CD4-positive, alpha-beta T cell treated with Interleukin-17A for 1 hour (primary cell): ENCODE results near the gene TMEM9.

ENCODE experiments used
- DNase-seq: peaks from one replicate; pipeline ENCODE4 v3.0.0-alpha.2; 2020

Gene TMEM9

DNA sequence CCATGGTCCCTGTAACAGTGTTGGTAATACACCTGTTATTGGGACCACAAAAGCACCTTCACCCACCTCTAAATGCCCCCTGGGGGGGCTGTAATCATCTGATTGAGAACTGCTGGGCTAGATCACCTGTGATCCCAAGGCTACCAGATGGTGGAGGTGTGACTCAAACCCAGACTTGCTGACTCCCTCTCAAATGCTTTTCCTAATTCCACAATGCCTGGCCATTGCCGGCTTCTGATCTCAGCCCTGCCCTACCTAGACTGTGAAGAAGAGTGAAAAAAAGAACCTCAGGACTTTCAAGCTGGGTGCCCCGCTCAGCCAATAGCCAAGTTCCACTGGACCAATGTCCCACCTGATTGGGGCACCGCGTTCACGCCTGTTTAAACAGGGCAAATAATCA lies 9.6 kb downstream of the TMEM9 start:
- DNase-seq, result no peak

DNA sequence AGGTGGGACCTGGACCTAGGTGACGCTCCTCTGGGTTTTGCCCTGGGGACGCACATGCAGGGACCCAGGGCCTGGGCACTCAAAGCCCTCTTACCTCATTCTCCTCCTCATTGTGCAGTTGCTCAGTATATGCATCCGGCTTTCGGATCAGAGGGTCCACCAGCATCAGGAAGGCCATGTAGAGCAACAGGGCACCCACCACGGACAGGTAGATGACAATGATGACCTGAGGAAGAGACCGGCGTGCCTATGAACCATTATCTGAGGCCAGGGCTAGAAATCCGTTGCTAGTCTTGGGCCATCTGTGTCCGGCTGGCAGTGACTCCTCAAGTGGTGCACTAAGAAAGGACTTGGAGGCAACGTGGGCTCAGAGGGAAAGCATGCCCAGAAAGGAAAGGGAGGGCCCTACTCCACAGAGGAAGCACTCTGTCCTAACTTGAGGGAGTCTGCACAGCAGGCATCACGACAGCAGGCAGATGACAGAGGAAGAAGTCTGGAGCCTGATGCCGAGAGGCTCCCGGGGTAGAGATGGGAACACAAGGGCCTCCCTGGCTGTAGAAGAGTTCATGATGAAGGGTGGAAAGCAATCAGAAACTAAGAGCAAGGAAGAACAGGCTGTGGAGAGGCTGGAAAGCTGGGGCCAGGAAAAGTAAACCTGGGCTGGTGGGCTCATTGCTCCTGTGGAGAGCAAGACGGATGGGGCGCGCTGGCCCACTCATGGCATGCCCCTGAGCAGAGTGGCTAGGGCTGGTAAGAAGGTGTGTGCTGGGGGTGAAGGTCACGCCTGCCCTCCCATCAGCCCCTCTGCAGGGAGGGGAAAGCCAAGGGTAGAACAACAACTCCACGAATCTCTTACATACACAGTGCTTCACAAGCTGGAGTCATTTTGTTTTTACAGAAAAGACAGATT lies 10.3 kb downstream of the TMEM9 start:
- no peak for DNase-seq

DNA sequence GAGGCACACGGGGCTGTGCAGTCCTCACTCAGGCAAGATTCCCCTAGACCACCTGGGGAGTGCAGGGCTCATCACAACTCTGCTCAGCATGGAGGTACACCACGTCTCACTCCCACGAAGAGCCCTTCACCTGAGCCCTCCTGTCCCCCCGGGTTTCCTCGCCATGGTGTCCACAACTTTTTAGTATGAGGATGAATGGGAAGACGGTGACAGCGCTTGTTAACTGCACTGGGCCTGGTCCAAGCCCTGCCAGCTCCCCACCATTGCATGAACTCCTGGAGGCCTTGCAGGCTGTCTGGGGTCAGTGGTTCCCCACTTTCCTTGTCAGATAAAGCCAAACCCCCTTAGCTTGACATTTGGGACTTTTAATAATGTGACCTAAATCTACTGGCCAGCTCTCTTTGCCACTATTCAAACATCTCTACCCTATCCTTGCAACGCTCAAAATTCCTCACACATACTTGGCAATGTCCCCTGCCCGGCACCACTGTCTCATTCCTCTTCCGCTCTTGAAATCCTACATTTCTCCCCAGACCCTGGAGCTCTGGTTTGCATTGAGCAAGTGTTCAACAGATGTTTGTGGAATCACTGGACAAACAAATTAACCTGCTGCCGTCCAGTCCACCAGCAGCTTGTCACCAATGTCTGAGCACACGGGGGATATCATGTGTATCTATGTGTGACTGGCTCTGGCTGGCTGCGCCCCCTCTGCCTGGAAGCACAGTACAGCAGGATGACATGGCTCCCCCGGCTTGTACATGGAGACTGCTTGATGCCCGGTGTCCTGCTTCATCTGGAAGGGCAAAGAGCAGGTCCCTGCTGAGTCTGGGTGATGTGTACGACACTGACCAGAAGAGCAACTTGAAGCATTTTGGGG lies 11.2 kb downstream of the TMEM9 start:
- no peak for DNase-seq

DNA sequence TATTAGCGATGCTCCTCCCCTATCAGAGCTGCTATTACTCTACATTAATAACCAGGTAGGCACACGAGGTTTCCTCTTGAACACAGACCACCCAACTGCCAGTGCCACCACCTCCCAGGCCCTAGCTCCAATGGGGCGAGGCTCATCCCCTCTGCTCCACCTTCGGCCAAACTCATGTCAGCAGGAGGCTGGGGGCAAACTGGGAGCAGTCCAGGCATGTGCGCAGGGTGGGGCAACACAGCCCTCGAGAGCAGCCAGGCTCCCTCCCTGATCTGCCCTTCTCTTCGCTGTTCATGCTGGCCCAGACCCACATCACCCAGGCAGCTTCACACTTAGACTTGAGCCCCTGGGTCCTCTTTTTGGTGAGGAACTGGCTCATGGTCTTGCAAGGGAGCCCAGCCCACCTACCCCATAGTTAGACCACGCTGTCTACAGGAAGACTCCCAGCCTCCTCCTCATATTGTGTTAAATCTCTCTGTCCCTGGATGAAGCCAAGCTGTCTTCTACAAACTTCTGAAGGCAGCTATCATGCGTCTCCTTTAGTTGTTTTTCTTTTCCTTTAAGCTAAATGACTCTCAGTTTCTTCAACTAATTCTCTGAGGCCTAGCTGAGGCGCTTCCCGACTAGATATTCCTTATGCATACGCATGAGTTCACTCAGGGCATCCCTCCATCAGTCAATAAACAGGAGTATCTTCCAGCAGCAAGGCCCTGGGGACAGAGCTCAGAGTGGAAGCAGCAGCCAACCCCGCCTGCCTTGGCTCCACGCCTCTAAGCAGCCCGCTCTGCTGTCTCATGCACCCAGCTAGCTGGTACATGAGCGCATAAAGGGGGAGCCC lies 12.0 kb downstream of the TMEM9 start:
- DNase-seq, result no peak

DNA sequence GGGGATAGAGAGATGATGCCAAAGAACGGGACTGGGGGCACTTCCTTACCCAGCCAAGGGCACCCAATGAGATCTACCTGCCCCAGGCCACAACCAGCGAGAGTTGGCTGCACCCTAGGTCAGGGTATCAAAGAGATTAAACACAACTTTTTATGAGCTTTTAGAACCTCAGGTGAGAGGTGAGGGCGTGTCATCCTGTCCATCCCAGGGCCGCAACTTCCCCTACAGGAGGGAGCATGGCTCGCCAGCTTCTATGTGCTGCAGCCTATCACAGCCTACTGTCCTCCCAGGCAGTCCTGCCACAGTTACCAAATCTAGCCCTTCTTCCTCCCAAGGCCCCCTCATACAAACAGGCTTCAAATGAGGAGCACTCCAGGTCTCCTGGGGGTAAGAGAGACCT lies 12.9 kb downstream of the TMEM9 start:
- no peak for DNase-seq

DNA sequence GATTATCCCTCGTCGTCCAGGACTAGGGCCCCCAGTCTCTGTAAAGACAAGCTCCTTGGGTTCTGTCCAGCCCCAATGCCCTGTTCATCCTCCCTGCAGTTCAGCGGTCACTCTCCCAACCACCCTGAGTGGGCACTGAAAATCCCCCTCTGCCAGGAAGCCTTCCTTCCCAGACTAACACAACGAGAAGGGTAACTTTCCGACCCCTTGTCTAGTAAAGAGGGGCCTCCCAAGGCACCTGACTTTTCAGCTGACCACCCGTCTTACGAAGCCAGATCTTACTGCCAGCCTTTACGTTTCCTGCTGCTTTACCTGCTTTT lies 13.4 kb downstream of the TMEM9 start:
- no peak for DNase-seq

DNA sequence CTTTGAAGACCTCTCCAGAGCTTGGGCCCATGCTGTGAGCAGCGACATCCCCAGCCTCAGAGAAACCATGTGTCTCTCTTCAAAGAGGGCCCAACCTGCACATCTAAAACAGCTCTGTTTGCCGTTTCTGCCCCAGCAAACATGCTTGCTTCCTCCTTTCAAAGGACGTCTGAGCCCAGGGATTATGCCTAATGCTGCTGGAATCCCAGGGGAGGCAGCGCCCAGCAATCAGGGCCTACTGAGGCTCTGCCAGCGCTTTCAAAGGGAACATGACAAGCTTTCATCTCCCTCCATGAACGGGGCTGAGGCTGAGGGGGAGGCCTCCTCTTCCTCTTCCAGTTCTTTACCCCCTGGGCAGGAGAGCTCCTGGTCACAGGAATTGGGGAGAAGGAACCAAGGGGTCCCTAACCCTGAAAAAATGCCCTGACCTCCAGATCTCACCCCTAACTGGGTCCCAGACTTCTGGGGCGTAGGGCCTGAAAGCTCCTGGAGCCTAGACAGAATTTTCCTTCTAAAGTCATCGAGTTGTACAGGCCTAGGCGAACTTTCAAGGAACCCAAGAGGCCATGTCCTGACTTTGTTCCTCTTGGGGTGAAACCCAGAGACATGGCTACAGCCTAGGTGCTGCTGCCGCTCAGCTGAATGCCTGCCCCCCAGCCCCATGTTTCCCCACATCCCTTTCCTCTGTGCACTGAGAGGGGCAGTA lies 13.9 kb downstream of the TMEM9 start:
- DNase-seq, result no peak

DNA sequence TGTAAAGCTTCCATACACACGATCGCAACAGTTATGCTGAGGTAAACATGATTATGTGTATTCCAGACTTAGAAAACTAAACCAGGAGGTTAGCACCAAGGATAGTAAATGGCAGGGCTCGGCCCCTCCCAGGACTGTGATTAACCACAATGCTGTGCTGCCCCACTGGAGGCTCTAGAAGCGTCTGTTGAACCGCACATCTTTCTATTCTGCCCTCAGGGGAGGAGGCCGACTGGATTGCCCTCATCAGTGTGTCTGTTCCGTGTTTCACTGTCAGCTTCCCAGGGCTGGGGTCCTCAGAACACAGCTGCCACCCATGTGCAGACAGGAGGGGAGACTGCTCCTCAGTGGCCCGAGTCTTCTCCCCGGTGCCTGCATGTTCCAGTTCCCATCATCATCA lies 14.5 kb downstream of the TMEM9 start:
- no peak for DNase-seq

DNA sequence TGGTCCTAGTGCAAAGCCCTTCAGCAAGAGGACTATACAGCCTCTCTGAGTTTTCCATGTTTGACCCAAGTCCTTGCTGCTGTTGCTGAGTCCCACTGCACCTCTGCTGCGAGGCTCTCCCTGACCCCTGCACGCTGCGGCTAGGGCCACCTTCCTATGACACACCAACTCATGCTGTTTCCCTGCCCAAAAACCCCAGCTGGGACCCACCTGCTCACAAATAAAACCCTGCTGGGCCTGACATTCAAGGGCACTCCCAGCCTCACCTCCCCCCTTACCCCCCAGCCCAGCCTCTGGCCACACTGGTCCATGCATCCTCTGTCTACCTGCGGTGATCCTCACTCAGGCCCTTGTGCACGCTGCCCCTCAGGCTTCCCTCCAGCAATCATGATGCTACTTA lies 15.0 kb downstream of the TMEM9 start:
- DNase-seq, result no peak

DNA sequence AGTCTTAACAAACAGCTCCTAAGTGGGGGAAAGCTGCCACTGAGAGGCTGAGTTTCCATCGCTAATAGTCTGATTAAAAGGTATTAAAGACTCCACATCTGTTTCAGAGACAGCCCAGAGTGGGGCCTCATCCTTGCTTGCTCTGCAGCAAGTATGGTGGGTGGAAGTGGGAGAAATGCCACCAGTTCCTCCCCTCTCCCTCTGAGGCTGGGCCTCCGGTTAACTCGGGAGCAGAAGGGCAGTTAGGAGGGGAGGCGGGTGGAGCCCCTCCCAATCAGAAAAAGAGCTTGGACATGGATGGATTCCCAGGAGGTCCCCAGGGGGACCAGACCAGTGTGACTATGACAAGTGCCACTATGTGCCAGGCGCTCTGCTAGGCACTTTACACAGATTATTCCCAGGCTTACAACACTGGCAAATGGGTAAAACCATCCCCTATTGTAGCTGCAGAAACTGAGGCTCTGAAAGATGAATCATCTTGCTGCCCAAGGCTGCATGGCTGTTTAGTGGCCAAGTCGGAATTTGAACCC lies 15.9 kb downstream of the TMEM9 start:
- no peak for DNase-seq

DNA sequence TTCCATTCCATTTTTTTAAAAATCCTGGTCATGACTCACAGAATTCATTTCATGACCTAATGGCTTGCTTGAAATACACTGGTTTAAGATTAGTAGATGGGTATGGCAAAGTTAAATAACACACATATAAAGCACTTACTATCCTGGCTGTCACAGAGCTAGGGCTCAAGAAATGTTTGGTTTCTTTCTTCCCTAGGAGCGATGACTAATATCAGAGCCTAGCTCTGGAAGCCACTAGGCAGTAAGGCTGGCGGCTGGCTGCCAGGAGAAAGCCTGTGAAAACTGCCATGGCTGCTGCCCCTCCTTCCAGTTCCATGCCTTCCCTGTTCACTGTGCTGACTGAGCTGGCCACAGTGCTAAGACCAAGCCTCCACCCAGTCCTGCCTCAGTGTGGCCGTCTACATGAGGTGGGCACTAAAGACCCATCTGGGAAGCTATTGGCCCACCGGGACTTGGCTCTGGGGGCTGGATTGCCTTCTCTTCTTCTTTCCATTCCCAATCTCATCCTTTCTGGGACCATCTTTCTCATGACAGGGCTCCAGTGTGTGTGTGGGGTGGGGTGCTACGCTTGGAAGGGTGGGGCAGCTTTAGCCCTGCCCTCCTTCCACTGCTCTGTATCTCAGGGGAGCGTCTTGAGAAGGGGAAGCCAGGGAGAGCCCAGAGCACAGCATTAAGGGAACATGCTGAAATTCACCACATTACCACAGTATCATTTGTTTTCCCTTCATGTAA lies 16.5 kb downstream of the TMEM9 start:
- no peak for DNase-seq

DNA sequence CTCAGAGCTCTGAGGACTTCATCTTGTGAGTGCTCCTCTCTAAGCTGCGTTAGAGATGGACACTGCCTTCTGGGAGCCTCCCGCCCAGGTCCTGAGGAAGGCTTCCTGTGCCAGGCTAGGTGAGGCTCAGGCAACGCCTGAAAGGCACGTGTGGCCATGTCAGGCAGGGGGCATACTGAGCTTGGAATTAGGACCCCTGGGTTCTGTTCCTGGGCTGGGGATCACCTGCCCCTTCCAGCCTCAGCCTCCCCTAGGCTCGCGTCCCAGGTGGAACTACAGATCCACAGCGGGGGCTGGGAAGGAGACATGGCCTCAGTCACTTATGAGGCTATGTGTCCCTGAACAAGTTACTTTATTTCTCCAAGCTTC lies 17.3 kb downstream of the TMEM9 start:
- no peak for DNase-seq

DNA sequence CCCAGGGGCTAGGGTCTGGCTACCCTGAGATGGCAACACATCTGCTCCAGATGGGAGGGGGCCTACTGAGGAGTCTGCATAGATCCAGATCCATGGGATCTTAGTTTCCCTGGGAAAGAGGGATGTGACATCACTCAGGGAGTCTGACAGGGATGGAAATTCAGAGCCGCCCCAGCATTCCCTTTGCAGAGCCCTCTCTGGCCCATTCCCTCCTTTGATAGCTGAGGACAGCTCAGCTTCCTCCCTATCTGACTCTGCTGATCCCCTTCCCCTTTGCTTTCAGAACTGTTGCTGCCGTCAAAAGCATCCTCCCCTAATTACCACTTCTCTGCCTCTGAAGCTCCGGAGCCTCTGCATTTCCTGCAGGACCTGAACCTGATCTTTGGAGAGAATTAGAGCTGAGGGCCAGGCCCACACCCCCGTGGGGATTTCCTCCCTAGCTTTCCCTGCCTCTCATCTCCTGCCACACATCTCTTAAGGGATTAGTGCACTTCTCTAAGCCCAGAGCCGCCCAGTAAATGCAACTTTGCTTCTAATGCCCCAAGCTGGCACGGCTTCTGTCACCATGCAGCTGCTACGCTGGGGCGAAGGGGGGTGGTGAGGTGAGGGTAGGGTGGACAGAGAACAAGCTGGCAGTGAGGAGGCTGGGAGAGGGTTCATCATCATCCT lies 17.8 kb downstream of the TMEM9 start:
- DNase-seq, result no peak

DNA sequence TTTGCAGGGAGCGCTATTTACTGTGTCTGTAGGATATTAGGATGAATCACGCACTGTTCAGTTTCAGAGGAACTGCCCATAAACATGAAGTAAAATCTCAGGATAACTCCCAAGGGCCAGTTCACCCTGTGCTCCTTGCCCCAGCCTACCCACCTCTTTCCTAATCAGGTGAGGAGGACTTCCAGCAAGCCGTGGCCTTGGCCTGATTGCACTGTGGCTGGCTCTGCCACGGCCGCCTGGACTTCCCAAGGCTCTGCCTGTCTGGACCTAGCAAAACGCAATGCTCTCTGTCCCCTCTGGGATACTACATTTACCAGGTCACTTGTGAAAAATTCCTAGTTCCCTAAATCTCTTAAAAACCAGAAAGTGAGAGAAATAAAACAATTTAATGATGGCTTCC lies 19.9 kb downstream of the TMEM9 start:
- DNase-seq, result no peak

DNA sequence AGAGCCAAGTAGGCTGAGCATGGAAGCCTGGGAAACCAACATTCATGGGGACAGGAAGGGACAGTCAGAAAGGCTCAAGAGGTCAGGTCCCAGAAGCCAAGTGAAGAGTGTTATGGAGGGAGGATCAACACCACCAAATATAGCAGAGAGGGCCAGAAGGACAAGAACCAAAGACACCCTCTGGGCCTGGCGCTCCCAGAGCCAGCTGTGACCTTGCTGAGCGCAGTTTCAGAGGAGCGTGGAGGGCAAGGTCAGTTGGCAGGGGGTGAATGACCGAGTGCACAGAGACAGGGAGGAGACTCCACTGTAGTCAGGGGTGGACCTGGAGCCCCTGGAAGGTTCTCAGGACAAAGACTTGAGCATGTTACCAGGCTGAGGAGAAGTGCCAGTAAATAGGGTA lies 22.9 kb downstream of the TMEM9 start:
- DNase-seq, result no peak

DNA sequence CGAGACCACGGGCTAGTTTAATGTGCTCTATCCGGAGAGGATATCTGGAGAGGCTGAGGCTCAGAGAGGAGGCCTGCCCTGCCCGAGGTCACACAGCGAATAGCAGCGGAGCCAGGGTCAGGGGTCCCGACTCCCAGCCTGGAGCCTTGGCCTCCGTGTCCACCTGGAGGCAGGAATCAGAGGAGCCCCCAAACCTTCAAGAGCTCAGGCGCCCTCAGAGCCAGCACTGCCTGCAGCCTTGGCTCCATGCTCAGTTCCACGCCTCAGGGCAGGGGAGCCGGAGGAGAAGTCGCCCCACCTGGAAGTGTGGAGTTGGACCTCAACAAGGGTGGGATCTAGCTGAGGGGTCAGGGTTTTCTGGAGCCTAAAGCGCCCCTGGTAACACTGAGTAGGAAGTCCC lies 25.3 kb downstream of the TMEM9 start:
- DNase-seq, result no peak

DNA sequence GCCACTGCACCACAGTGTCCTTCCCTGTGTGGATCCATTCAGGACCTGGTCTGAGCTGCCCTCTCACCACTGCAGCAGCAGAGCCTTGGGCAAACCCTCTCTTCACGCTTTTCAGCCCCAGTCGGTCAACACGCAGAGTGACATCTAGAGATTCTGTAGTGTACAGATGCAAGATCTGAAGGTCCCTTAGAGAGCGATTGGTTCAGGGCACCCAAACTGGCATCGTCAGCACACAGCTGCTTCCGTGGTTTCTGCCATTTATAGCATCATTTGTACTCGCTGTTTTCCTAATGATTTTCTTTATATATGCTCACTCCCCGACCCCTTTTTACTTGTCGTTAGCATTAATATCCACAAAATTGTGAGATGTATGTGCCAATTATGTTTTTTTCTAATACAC lies 25.8 kb downstream of the TMEM9 start:
- DNase-seq, result no peak

DNA sequence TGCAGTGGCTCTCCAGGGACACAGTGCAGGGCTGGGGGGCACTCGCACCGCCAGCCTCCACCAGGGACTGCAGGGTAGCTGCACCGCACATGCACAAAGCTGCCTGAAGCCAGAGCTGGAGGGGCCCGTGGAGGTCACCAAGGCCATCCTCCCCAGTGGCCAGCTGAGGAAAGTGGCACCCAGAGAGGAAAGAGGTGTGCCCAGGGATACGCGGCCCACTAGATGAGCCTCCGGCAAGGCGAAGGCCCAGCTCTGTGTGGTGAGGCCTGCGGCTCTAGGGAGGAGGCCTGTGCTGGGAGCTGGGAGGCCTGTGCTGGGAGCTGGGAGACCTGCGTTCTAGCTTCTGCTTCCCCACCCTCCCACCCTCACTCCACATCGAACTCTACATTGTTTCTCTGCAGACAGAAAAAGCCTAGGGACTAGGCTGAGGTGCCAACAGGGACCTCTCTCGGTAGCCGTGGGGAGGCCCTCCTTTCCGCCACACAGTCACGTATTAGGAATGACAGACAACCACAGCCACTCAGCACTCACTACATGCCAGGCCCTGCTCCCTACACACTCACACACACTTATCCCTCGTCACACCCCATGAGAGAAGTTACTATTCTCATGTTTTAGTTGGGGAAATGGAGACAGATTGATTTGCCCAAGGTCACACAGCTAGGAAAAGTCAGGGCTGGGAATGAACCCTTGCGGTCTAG lies 26.4 kb downstream of the TMEM9 start:
- DNase-seq, result no peak

DNA sequence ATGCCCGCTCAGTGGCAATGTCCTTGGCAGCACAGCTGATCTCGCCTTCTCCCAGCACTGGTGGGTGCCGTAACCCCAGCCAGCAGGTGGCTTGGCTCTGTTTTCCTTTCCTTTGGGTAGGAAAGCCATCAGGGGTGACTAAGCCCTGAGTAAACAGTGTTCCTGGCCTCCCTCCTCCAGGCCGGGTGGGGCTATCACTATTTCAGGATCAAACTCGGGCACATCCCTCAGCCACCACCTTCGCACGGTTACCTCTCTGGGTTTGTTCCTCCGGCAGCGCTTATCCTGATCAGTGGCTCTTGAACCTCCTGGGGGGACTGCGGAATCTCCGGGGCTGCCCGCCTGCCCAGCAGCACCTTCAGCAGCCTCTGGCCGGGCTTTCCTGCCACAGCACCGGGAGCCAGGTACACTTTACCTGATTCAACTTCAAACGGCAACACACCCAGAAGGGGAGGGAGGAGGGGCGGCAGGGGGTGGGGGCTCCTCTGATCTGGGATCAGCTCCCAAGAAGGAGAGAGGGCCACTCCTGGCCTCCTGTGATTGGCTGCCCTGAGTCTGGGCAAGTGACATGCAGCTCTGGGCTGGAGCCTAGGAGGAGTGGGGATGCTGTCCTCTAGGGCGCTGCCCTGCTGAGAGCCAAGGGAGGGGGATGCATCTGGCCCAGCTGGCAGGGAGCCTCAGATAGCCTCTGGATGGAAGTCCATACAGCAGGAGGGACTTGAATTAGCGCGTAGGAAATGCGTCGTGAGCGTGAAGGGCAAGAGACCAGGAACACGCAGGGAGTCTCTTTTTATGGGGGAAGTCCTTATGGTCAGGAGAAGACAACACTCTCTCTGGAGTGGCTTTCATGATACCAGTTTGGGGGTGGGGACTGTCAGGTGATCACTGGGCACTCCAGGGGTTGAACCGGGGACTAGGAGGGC lies 27.2 kb downstream of the TMEM9 start, which contains the start of gene ASCL5:
TSS of gene ASCL5 (minus strand) at position 353 of the 923 bp plus-strand sequence. CDS start 11,812 bp downstream, outside the sequence.
- DNase-seq, result no peak
